HCT116 (cell line): Measurements from ENCODE around the gene NCKAP5. TPM values are rescaled to one million over a fixed set of nuclear protein-coding genes. Genes with fewer than 3 reads are reported as not detected.

Source experiments
- ATAC-seq: fragments of 200-7000 bp; cut with Tn5 transposase; 2 replicates; pipeline ENCODE4 v1.9.1; 2020; ENCODE audit warnings: mild to moderate bottlenecking, moderate library complexity
- BruUV-seq: library from RNA; stranded (reverse); fragments of 400-500 nt; replicated peaks from 2 replicates; lab custom pipeline; 2021; lab: Mats Ljungman, UMichigan
- CTCF ChIA-PET: fragments of 300-600 bp; sonication (Branson Sonifier 250); formaldehyde crosslinking; loops from one replicate; lab custom pipeline; 2021; ENCODE audit warnings: antibody characterized with exemption; lab: Charles Lee
- POLR2A ChIA-PET: fragments of 300-600, 350-600 bp; sonication (Branson Sonifier 250); formaldehyde crosslinking; loops from one replicate; lab custom pipeline; 2021; ENCODE audit warnings: antibody characterized with exemption; lab: Charles Lee
- RAD21 ChIA-PET, 2 experiments: fragments of 300-600 bp; sonication (Branson Sonifier 250); formaldehyde crosslinking; loops; one replicate each; lab custom pipeline; 2023; ENCODE audit warnings: low total read pairs in 2 of 2; ENCODE audit not compliant: uncharacterized antibody in 2 of 2, unreplicated experiment in 2 of 2, low non-redundant PET in 1 of 2; lab: Charles Lee
- DNase-seq: peaks from one replicate; pipeline ENCODE4 v3.0.0-alpha.2; 2010; ENCODE audit warnings: low read depth, low spot score
- H2AFZ ChIP-seq: fragments of 200-600 bp; shearing (Covaris generic), sonication (generic); 2 replicates; pipeline ENCODE4 v1.6.1; 2017; ENCODE audit warnings: low read depth, mixed run types, mixed read lengths, antibody characterized with exemption, low read length; ENCODE audit not compliant: poor library complexity, severe bottlenecking
- H3K27ac ChIP-seq: 2 replicates; pipeline ENCODE4 v1.5.1; 2012; ENCODE audit warnings: low read depth, low read length
- H3K27me3 ChIP-seq: fragments of 200-600 bp; sonication (generic); 2 replicates; pipeline ENCODE4 v1.6.1; 2016; ENCODE audit warnings: mixed run types, low read length, mixed read lengths; ENCODE audit not compliant: insufficient read depth
- H3K36me3 ChIP-seq, 2 experiments: fragments of 200-500 bp in 1 of 2; fragments of 200-600 bp in 1 of 2; sonication (Bioruptor generic) in 1 of 2; sonication (generic) in 1 of 2; 2 replicates each; pipeline versions ENCODE4 v1.5.1 to v1.6.1; 2014 to 2016; ENCODE audit warnings: low read length in 2 of 2, inconsistent platforms in 1 of 2, mixed read lengths in 1 of 2, mixed run types in 1 of 2; ENCODE audit not compliant: insufficient read depth in 2 of 2, control insufficient read depth in 1 of 2
- H3K4me1 ChIP-seq, 2 experiments: fragments of 200-600 bp in 1 of 2; sonication (generic) in 1 of 2; 2 replicates each; pipeline versions ENCODE4 v1.5.1 to v1.6.1; 2012 to 2017; ENCODE audit warnings: low read length in 2 of 2, inconsistent platforms in 1 of 2, mild to moderate bottlenecking in 1 of 2, mixed read lengths in 1 of 2, mixed run types in 1 of 2, moderate library complexity in 1 of 2; ENCODE audit not compliant: insufficient read depth in 2 of 2, control insufficient read depth in 1 of 2
- H3K4me2 ChIP-seq: fragments of 200-600 bp; sonication (generic); 2 replicates; pipeline ENCODE4 v1.6.1; 2017; ENCODE audit warnings: mixed run types, low read length, mixed read lengths
- H3K4me3 ChIP-seq, 2 experiments: fragments of 200-600 bp in 1 of 2; sonication (generic) in 1 of 2; replicated peaks in 1 of 2; 2 replicates each; pipeline ENCODE4 v1.5.1; 2011 to 2016; ENCODE audit warnings: low read length in 2 of 2, control low read depth in 1 of 2, low read depth in 1 of 2, mild to moderate bottlenecking in 1 of 2, mixed read lengths in 1 of 2, mixed run types in 1 of 2
- H3K79me2 ChIP-seq: fragments of 200-600 bp; sonication (generic); 2 replicates; pipeline ENCODE4 v1.6.1; 2017; ENCODE audit warnings: mild to moderate bottlenecking, mixed run types, low read length, moderate library complexity, mixed read lengths; ENCODE audit not compliant: insufficient read depth
- H3K9ac ChIP-seq: fragments of 200-600 bp; sonication (generic); 2 replicates; pipeline ENCODE4 v1.6.1; 2016; ENCODE audit warnings: low read length, mixed read lengths
- H3K9me2 ChIP-seq: fragments of 200-600 bp; sonication (generic), shearing (Covaris generic); 2 replicates; pipeline ENCODE4 v1.6.1; 2017; ENCODE audit warnings: mixed run types, mild to moderate bottlenecking, moderate library complexity; ENCODE audit not compliant: insufficient read depth
- H3K9me3 ChIP-seq, 2 experiments: fragments of 200-500 bp in 1 of 2; fragments of 200-600 bp in 1 of 2; sonication (Bioruptor generic) in 1 of 2; sonication (generic) in 1 of 2; 2 replicates each; pipeline ENCODE4 v1.6.1; 2014 to 2017; ENCODE audit warnings: low read length in 2 of 2, mixed read lengths in 2 of 2, inconsistent platforms in 1 of 2, low read depth in 1 of 2, mild to moderate bottlenecking in 1 of 2, mixed run types in 1 of 2, moderate library complexity in 1 of 2; ENCODE audit not compliant: control insufficient read depth in 1 of 2, insufficient read depth in 1 of 2
- H4K20me1 ChIP-seq: fragments of 200-600 bp; sonication (generic), shearing (Covaris generic); 2 replicates; pipeline ENCODE4 v1.6.1; 2017; ENCODE audit warnings: mixed run types, mild to moderate bottlenecking, moderate library complexity; ENCODE audit not compliant: insufficient read depth
- CBX3 ChIP-seq: IDR thresholded peaks from 2 replicates; pipeline ENCODE4 v1.6.1; 2012; ENCODE audit warnings: low read depth
- CEBPB ChIP-seq: IDR thresholded peaks from 2 replicates; pipeline ENCODE4 v1.6.1; 2012; ENCODE audit warnings: low read depth
- EGR1 ChIP-seq: IDR thresholded peaks from 2 replicates; pipeline ENCODE4 v1.6.1; 2012; ENCODE audit warnings: low read depth
- EZH2 ChIP-seq: fragments of 200-600 bp; sonication (generic); IDR thresholded peaks from 2 replicates; pipeline ENCODE4 v1.6.1; 2017; ENCODE audit warnings: antibody characterized with exemption, mixed run types
- POLR2A ChIP-seq: IDR thresholded peaks from 2 replicates; pipeline ENCODE4 v1.7.0; 2011; ENCODE audit warnings: borderline replicate concordance; ENCODE audit not compliant: insufficient read depth, insufficient read length; ENCODE audit errors: extremely low read depth
- POLR2AphosphoS5 ChIP-seq: IDR thresholded peaks from 2 replicates; pipeline ENCODE4 v1.6.1; 2011; ENCODE audit warnings: mild to moderate bottlenecking, low read depth, low read length, moderate library complexity
- RAD21 ChIP-seq: IDR thresholded peaks from 2 replicates; pipeline ENCODE4 v1.6.1; 2012; ENCODE audit warnings: low read depth, mild to moderate bottlenecking
- SP1 ChIP-seq: IDR thresholded peaks from 2 replicates; pipeline ENCODE4 v1.6.1; 2012; ENCODE audit warnings: low read depth
- SRF ChIP-seq: IDR thresholded peaks from 2 replicates; pipeline ENCODE4 v1.6.1; 2012; ENCODE audit warnings: low read depth
- TCF7L2 ChIP-seq: IDR thresholded peaks from 2 replicates; pipeline ENCODE4 v1.7.0; 2011; ENCODE audit warnings: borderline replicate concordance, inconsistent platforms; ENCODE audit not compliant: insufficient read depth, insufficient read length; ENCODE audit errors: extremely low read depth
- ZFX ChIP-seq: fragments of 450-650 bp; IDR thresholded peaks from 2 replicates; pipeline ENCODE4 v1.6.1; 2017
- ZNF274 ChIP-seq: fragments of 200-500 bp; sonication (Bioruptor generic); IDR thresholded peaks from 2 replicates; pipeline ENCODE4 v1.6.1; 2014; ENCODE audit warnings: mild to moderate bottlenecking, low read depth, low read length, inconsistent platforms
- intact Hi-C: fragments of 100-400 bp; cut with micrococcal nuclease; formaldehyde crosslinking; loops from 2 replicates; pipeline ENCODE4 v1.10.0; 2022
- total RNA-seq: library from RNA; stranded (reverse); gene quantifications from one replicate; pipeline ENCODE4 v1.2.1, GENCODE V29; 2021; ENCODE audit not compliant: unreplicated experiment
- TF ChIP-seq, protein P1 (sequence below): IDR thresholded peaks from 2 replicates; pipeline ENCODE4 v1.6.1; 2012; ENCODE audit warnings: low read depth
- TF ChIP-seq, protein P2 (sequence below): IDR thresholded peaks from 2 replicates; pipeline ENCODE4 v1.6.1; 2011; ENCODE audit warnings: mild to moderate bottlenecking, low read length, moderate library complexity; ENCODE audit not compliant: insufficient replicate concordance; ENCODE audit errors: extremely low read depth
- TF ChIP-seq, protein P3 (sequence below): IDR thresholded peaks from 2 replicates; pipeline ENCODE4 v1.6.1; 2012

The NCKAP5 gene
- total RNA-seq, 1 experiment from 2014 or later = 0.30 TPM

DNA sequence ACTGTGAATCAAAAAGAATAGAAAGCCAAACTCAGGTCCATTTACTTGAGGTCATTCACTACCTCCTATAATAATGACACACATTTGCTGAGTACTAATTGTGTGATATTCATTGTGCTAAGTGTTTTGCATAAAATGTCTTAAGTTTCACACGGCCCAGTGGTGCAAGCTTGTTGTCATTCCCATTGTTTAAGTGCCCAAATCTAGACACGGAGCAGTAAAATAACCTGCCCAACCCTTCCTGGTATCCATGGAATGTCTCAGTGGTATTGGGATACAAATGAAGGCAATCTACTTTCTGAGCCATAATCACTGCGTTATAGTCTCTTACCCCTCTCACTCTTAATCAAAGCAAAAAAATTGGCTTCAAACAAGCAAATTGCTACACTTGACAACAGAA lies 233.3 kb downstream of the NCKAP5 start:
- Histone ChIP-seq H4K20me1 (no peaks in the 10 kb centered on the region), H3K4me2 (no peak overlapping the region), H3K36me3 (no peaks in the 10 kb centered on the region), H3K4me1 (no peaks in the 10 kb centered on the region), H2AFZ (no peak overlapping the region), H3K79me2 (no peaks in the 10 kb centered on the region), H3K27ac (no peak overlapping the region), H3K4me3 (no peak overlapping the region), H3K9ac (no peak overlapping the region), H3K9me3 (no peaks in the 10 kb centered on the region; a peak in 1 of 4 replicates), H3K27me3 (no peaks in the 10 kb centered on the region), H3K9me2 (no peaks in the 10 kb centered on the region)
- RAD21 ChIA-PET = no interaction called here
- BruUV-seq = no TSS peak
- TF ChIP-seq POLR2AphosphoS5 (no peak), ZFX (no peak), POLR2A (no peak), SP1 (no peak), CBX3 (no peak), EGR1 (no peak), TCF7L2 (no peak), ZNF274 (no peak), SRF (no peak), CEBPB (no peak), EZH2 (no peak), RAD21 (no peak)
- TF ChIP-seq, protein P1, sequence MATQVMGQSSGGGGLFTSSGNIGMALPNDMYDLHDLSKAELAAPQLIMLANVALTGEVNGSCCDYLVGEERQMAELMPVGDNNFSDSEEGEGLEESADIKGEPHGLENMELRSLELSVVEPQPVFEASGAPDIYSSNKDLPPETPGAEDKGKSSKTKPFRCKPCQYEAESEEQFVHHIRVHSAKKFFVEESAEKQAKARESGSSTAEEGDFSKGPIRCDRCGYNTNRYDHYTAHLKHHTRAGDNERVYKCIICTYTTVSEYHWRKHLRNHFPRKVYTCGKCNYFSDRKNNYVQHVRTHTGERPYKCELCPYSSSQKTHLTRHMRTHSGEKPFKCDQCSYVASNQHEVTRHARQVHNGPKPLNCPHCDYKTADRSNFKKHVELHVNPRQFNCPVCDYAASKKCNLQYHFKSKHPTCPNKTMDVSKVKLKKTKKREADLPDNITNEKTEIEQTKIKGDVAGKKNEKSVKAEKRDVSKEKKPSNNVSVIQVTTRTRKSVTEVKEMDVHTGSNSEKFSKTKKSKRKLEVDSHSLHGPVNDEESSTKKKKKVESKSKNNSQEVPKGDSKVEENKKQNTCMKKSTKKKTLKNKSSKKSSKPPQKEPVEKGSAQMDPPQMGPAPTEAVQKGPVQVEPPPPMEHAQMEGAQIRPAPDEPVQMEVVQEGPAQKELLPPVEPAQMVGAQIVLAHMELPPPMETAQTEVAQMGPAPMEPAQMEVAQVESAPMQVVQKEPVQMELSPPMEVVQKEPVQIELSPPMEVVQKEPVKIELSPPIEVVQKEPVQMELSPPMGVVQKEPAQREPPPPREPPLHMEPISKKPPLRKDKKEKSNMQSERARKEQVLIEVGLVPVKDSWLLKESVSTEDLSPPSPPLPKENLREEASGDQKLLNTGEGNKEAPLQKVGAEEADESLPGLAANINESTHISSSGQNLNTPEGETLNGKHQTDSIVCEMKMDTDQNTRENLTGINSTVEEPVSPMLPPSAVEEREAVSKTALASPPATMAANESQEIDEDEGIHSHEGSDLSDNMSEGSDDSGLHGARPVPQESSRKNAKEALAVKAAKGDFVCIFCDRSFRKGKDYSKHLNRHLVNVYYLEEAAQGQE = no peak
- TF ChIP-seq, protein P2, sequence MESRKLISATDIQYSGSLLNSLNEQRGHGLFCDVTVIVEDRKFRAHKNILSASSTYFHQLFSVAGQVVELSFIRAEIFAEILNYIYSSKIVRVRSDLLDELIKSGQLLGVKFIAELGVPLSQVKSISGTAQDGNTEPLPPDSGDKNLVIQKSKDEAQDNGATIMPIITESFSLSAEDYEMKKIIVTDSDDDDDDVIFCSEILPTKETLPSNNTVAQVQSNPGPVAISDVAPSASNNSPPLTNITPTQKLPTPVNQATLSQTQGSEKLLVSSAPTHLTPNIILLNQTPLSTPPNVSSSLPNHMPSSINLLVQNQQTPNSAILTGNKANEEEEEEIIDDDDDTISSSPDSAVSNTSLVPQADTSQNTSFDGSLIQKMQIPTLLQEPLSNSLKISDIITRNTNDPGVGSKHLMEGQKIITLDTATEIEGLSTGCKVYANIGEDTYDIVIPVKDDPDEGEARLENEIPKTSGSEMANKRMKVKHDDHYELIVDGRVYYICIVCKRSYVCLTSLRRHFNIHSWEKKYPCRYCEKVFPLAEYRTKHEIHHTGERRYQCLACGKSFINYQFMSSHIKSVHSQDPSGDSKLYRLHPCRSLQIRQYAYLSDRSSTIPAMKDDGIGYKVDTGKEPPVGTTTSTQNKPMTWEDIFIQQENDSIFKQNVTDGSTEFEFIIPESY = no peak
- TF ChIP-seq, protein P3, sequence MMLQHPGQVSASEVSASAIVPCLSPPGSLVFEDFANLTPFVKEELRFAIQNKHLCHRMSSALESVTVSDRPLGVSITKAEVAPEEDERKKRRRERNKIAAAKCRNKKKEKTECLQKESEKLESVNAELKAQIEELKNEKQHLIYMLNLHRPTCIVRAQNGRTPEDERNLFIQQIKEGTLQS = no peak
- DNase-seq = no peak
- no peak for ATAC-seq
- intact Hi-C loops = no loop called here
- POLR2A ChIA-PET = no interaction called here
- CTCF ChIA-PET = no interaction called here
